CD14-positive monocyte (primary cell): ENCODE data around the gene LRRC72. TPM values are rescaled to one million over a fixed set of nuclear protein-coding genes. Genes with fewer than 3 reads are reported as not detected.

Experiments used
- DNase-seq, 3 donors: peaks; one replicate each; pipeline ENCODE4 v3.0.0-alpha.2; 2011 to 2022
- H2AFZ ChIP-seq: 2 replicates; pipeline ENCODE4 v1.6.0; 2012; ENCODE audit warnings: mild to moderate bottlenecking, low read depth, low read length, inconsistent platforms; ENCODE audit not compliant: insufficient read depth, poor library complexity, severe bottlenecking
- H3K27ac ChIP-seq, 2 donors: 1 replicate in 1 of 2; 2 replicates in 1 of 2; pipeline ENCODE4 v1.5.1; 2012 to 2013; ENCODE audit warnings: low read length in 2 of 2, control low read depth in 1 of 2, inconsistent platforms in 1 of 2, low read depth in 1 of 2, mild to moderate bottlenecking in 1 of 2
- H3K27me3 ChIP-seq, 2 donors: one replicate each; pipeline versions ENCODE4 v1.6.0 to v1.6.1; 2011 to 2013; ENCODE audit warnings: low read length in 2 of 2; ENCODE audit not compliant: control insufficient read depth in 2 of 2, insufficient read depth in 2 of 2
- H3K36me3 ChIP-seq, 2 donors: replicated peaks in 1 of 2; 1 replicate in 1 of 2; 2 replicates in 1 of 2; pipeline versions ENCODE4 v1.5.1 to v1.6.1; 2012 to 2013; ENCODE audit warnings: low read length in 2 of 2, control low read depth in 1 of 2, inconsistent platforms in 1 of 2, mild to moderate bottlenecking in 1 of 2; ENCODE audit not compliant: insufficient read depth in 2 of 2, control insufficient read depth in 1 of 2
- H3K4me1 ChIP-seq, 2 donors: 1 replicate in 1 of 2; 2 replicates in 1 of 2; pipeline versions ENCODE4 v1.5.1 to v1.6.1; 2012 to 2013; ENCODE audit warnings: low read length in 2 of 2, control low read depth in 1 of 2, inconsistent platforms in 1 of 2, mild to moderate bottlenecking in 1 of 2, moderate library complexity in 1 of 2; ENCODE audit not compliant: insufficient read depth in 2 of 2, control insufficient read depth in 1 of 2
- H3K4me2 ChIP-seq: replicated peaks from 2 replicates; pipeline ENCODE3; 2012; ENCODE audit warnings: low read length, moderate library complexity, mild to moderate bottlenecking; ENCODE audit not compliant: poor library complexity, severe bottlenecking; ENCODE audit errors: extremely low read depth
- H3K4me3 ChIP-seq, 3 experiments: fragments of 200-600 bp in 1 of 3; sonication (generic) in 1 of 3; replicated peaks in 1 of 3; 1 replicate in 2 of 3; 2 replicates in 1 of 3; pipeline ENCODE4 v1.5.1; 2011 to 2013; ENCODE audit warnings: low read length in 3 of 3, mild to moderate bottlenecking in 3 of 3, control low read depth in 2 of 3, low read depth in 2 of 3, inconsistent platforms in 1 of 3, moderate library complexity in 1 of 3
- H3K79me2 ChIP-seq: 2 replicates; pipeline ENCODE4 v1.6.0; 2012; ENCODE audit warnings: mild to moderate bottlenecking, control low read depth, inconsistent platforms, low read length, moderate library complexity; ENCODE audit not compliant: insufficient read depth
- H3K9ac ChIP-seq: 2 replicates; pipeline ENCODE4 v1.6.0; 2017; ENCODE audit warnings: low read length, mild to moderate bottlenecking; ENCODE audit not compliant: insufficient read depth, poor library complexity, severe bottlenecking
- H3K9me3 ChIP-seq, 2 donors: replicated peaks in 1 of 2; 1 replicate in 1 of 2; 2 replicates in 1 of 2; pipeline versions ENCODE4 v1.5.1 to v1.6.1; 2012 to 2013; ENCODE audit warnings: low read length in 2 of 2, control low read depth in 1 of 2; ENCODE audit not compliant: control insufficient read depth in 1 of 2, insufficient read depth in 1 of 2
- H4K20me1 ChIP-seq: 2 replicates; pipeline ENCODE4 v1.6.0; 2012; ENCODE audit warnings: mild to moderate bottlenecking, low read length, control low read depth, moderate library complexity; ENCODE audit not compliant: insufficient read depth
- H3K27ac Mint-ChIP-seq, 7 donors: one replicate each; pipeline ENCODE4 v1.8.0; 2020; ENCODE audit warnings: mild to moderate bottlenecking in 7 of 7, mixed read lengths in 7 of 7, moderate library complexity in 6 of 7, inconsistent platforms in 2 of 7
- H3K27me3 Mint-ChIP-seq, 3 donors: one replicate each; pipeline ENCODE4 v1.8.0; 2021 to 2022; ENCODE audit warnings: low read depth in 3 of 3, mild to moderate bottlenecking in 3 of 3, mixed read lengths in 3 of 3, moderate library complexity in 3 of 3, inconsistent platforms in 1 of 3
- H3K36me3 Mint-ChIP-seq, 2 donors: one replicate each; pipeline ENCODE4 v1.8.0; 2020; ENCODE audit warnings: mixed read lengths in 2 of 2, inconsistent platforms in 1 of 2, mild to moderate bottlenecking in 1 of 2
- H3K4me1 Mint-ChIP-seq: one replicate; pipeline ENCODE4 v1.8.0; 2020; ENCODE audit warnings: mild to moderate bottlenecking, mixed read lengths
- H3K4me3 Mint-ChIP-seq, 2 donors: one replicate each; pipeline ENCODE4 v1.8.0; 2020; ENCODE audit warnings: mild to moderate bottlenecking in 2 of 2, mixed read lengths in 2 of 2, moderate library complexity in 1 of 2
- H3K9me3 Mint-ChIP-seq, 7 donors: one replicate each; pipeline ENCODE4 v1.8.0; 2020 to 2022; ENCODE audit warnings: mixed read lengths in 7 of 7, mild to moderate bottlenecking in 6 of 7, moderate library complexity in 6 of 7, inconsistent platforms in 2 of 7
- CTCF ChIP-seq: fragments of 200-600 bp; IDR thresholded peaks from one replicate; pipeline ENCODE4 v1.8.0; 2022; ENCODE audit warnings: antibody characterized with exemption, mild to moderate bottlenecking
- WGBS: methylation state at CpG from one replicate; pipeline ENCODE4 v1.1.5; 2013; ENCODE audit warnings: missing lambda C conversion rate; ENCODE audit not compliant: insufficient coverage; 5-methylcytosine and 5-hydroxymethylcytosine counted together
- intact Hi-C, 2 donors: fragments of 100-400 bp; cut with micrococcal nuclease; formaldehyde crosslinking; loops; one replicate each; pipeline versions ENCODE4 v1.15.0 to v1.15.1; 2023
- polyA minus RNA-seq: library from RNA; depleted of rRNA, polyadenylated mRNA; stranded (reverse); fragments of >200 nt; gene quantifications from 2 replicates; pipeline ENCODE4 v1.2.3, GENCODE V29; 2012
- polyA plus RNA-seq, 3 donors: library from polyadenylated mRNA; depleted of rRNA in 1 of 3; unstranded in 2 of 3; stranded (reverse) in 1 of 3; fragments of 300-500 nt in 2 of 3; fragments of >200 nt in 1 of 3; fragmentation: Illumina TruSeq in 2 of 3; gene quantifications; 1 replicate in 2 of 3; 2 replicates in 1 of 3; pipeline ENCODE4 v1.2.3, GENCODE V29; 2012 to 2021
- total RNA-seq, 12 experiments: library from RNA in 1 of 12; stranded (reverse) in 1 of 12; fragments of 120-200 nt in 1 of 12; gene quantifications; one replicate each; pipeline ENCODE4 v1.2.4 and lab custom pipeline; 2013 to 2026; ENCODE audit warnings: mixed read lengths in 6 of 12, inconsistent platforms in 1 of 12

LRRC72 gene
- total RNA-seq (2013), result not detected
- polyA plus RNA-seq (not detected), polyA minus RNA-seq (not detected in 2 replicates), total RNA-seq (lab: John Stamatoyannopoulos, UW) (0 to 1.2 (median 0) reads per million in 11 experiments)

GRCh38 chr7:16526742-16527540 is at the start of gene LRRC72:
Gene LRRC72 (plus strand): TSS chr7:16526825. CDS start chr7:16526953, 128 bp downstream.
- DNase-seq, result no peak
- 97% methylated on average over 23 of the region's 31 CpGs for WGBS
- H3K9me3 Mint-ChIP-seq, result peaks cover 0 to 8% (median 0%) of the 10 kb centered on the region in 7 donors
- Histone ChIP-seq H3K36me3 (no peaks in the 10 kb centered on the region), H3K79me2 (no peaks in the 10 kb centered on the region), H4K20me1 (no peaks in the 10 kb centered on the region), H3K9me3 (no peaks in the 10 kb centered on the region), H3K4me2 (no peak within 1 kb of the TSS), H3K27me3 (no peaks in the 10 kb centered on the region), H3K27ac (no peak within 1 kb of the TSS), H3K9ac (no peak within 1 kb of the TSS), H2AFZ (no peak within 1 kb of the TSS), H3K4me1 (no peaks in the 10 kb centered on the region), H3K4me3 (no peak within 1 kb of the TSS)
- TF ChIP-seq CTCF, result no peak
- intact Hi-C loops, result no loop called here
- no peaks in the 10 kb centered on the region for H3K4me1 Mint-ChIP-seq
- peaks cover 0 to 2% (median 0%) of the 10 kb centered on the region in 3 donors for H3K27me3 Mint-ChIP-seq
- H3K27ac Mint-ChIP-seq, result no peak within 1 kb of the TSS
- no peaks in the 10 kb centered on the region for H3K36me3 Mint-ChIP-seq
- no peak within 1 kb of the TSS for H3K4me3 Mint-ChIP-seq

DNA sequence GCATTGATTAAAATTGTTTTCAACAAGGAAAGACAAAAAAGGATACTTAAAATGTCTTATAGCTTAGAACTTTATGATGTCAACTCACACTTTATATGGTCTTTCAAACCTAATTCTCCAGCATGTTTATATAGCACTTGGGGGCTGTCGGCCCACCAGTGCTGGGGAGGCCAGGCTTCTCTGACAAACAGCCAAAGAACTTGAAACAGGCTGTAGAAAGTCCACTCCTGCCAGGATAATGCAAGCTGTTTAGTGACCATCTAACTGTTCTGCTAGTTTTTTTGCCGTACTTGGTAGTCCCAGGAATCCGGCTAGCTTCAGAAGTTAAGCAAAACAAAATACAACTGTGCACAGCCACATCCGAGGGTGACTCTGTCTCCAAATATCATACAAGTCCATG is 47.5 kb upstream of the LRRC72 start:
- H3K36me3 Mint-ChIP-seq, result no peaks in the 10 kb centered on the region

More for the DNA sequence above, 47.5 kb upstream of the LRRC72 start:
- Histone ChIP-seq H3K79me2 (no peaks in the 10 kb centered on the region), H3K36me3 (no peaks in the 10 kb centered on the region), H3K27ac (no peak overlapping the region), H3K4me3 (no peak overlapping the region), H2AFZ (no peak overlapping the region), H3K9ac (no peak overlapping the region), H3K27me3 (no peaks in the 10 kb centered on the region), H3K9me3 (no peaks in the 10 kb centered on the region), H3K4me1 (no peaks in the 10 kb centered on the region), H3K4me2 (no peak overlapping the region), H4K20me1 (no peaks in the 10 kb centered on the region)
- Mint-ChIP-seq H3K27ac (no peak overlapping the region), H3K9me3 (peaks cover 0 to 6% (median 2%) of the 10 kb centered on the region in 7 donors), H3K27me3 (peaks cover 0 to 1% (median 0%) of the 10 kb centered on the region in 3 donors), H3K4me1 (no peaks in the 10 kb centered on the region), H3K4me3 (no peak overlapping the region)
- WGBS, result 96% methylated on average over 3 of the region's 4 CpGs
- DNase-seq, result no peak
- intact Hi-C loops, result no loop called here
- no peak for TF ChIP-seq CTCF
